NCI-H748 (cell line): ENCODE data around the gene NLN.
"Not testable (repeated sequence)": the region's sequence is repeated elsewhere in the genome, so short reads cannot be mapped to it uniquely, and the experiment has no call there.

Experiments used
- DNase-seq: peaks from one replicate; lab custom pipeline; 2025; ENCODE audit not compliant: unreplicated experiment; lab: John Stamatoyannopoulos, UW

The NLN gene

GRCh38 chr5:65807494-65807893, 85.5 kb downstream of the NLN start:
- not testable (repeated sequence) for DNase-seq

GRCh38 chr5:65808251-65808741, 86.3 kb downstream of the NLN start:
- no peak for DNase-seq

- DNase-seq = no peak
Observed at GRCh38 chr5:65808818-65809217, 86.8 kb downstream of the NLN start.

GRCh38 chr5:65809817-65810531, 88.0 kb downstream of the NLN start:
- DNase-seq = no peak

GRCh38 chr5:65811004-65811403, 89.0 kb downstream of the NLN start:
- DNase-seq = no peak

- DNase-seq = no peak
Observed at GRCh38 chr5:65811885-65812284, 89.9 kb downstream of the NLN start.

GRCh38 chr5:65812648-65813047, 90.6 kb downstream of the NLN start:
- DNase-seq = no peak

GRCh38 chr5:65813174-65813573, 91.2 kb downstream of the NLN start:
- no peak for DNase-seq

GRCh38 chr5:65815161-65815560, 93.2 kb downstream of the NLN start:
- DNase-seq = no peak

GRCh38 chr5:65816729-65817128, 94.7 kb downstream of the NLN start:
- no peak for DNase-seq

- DNase-seq = no peak
Observed at GRCh38 chr5:65817931-65818330, 95.9 kb downstream of the NLN start.

- no peak for DNase-seq
Observed at GRCh38 chr5:65818592-65818991, 96.6 kb downstream of the NLN start.

- DNase-seq = no peak
Observed at GRCh38 chr5:65819215-65819904, 97.4 kb downstream of the NLN start.

GRCh38 chr5:65819905-65820240, 97.9 kb downstream of the NLN start:
- no peak for DNase-seq

GRCh38 chr5:65820373-65820772, 98.4 kb downstream of the NLN start:
- DNase-seq = no peak

- DNase-seq = no peak
Observed at GRCh38 chr5:65821966-65822365, 100.0 kb downstream of the NLN start.

- DNase-seq = no peak
Observed at GRCh38 chr5:65822710-65823109, 100.7 kb downstream of the NLN start.

- DNase-seq = no peak
Observed at GRCh38 chr5:65823204-65823603, 101.2 kb downstream of the NLN start.

- no peak for DNase-seq
Observed at GRCh38 chr5:65823845-65824445, 101.9 kb downstream of the NLN start.

GRCh38 chr5:65825408-65826328, 103.7 kb downstream of the NLN start:
- no peak for DNase-seq
